Transverse colon (tissue), 4 donors: Measurements from ENCODE around the gene UBE2U. TPM values are rescaled to one million over a fixed set of nuclear protein-coding genes. Genes with fewer than 3 reads are reported as not detected.

Experiments
- DNase-seq: peaks from one replicate; pipeline ENCODE4 v3.0.0-alpha.2; 2019
- H3K27ac ChIP-seq, 4 donors: fragments of 200-600 bp; sonication (generic); 2 replicates each; pipeline ENCODE4 v1.5.1; 2016 to 2018; ENCODE audit warnings: inconsistent platforms in 4 of 4
- H3K27me3 ChIP-seq: fragments of 200-600 bp; sonication (generic); 2 replicates; pipeline ENCODE4 v1.5.1; 2017; ENCODE audit warnings: inconsistent platforms
- H3K36me3 ChIP-seq, 4 donors: fragments of 200-600 bp; sonication (generic); 2 replicates each; pipeline ENCODE4 v1.5.1; 2017 to 2019; ENCODE audit warnings: inconsistent platforms in 4 of 4
- H3K4me1 ChIP-seq, 4 donors: fragments of 200-600 bp; sonication (generic); 2 replicates each; pipeline ENCODE4 v1.5.1; 2017 to 2020; ENCODE audit warnings: inconsistent platforms in 4 of 4
- H3K4me3 ChIP-seq, 4 donors: fragments of 200-600 bp; sonication (generic); 1 replicate in 1 of 4; 2 replicates in 3 of 4; pipeline versions ENCODE4 v1.5.1 to v1.6.1; 2017 to 2019; ENCODE audit warnings: inconsistent platforms in 4 of 4
- H3K9me3 ChIP-seq, 2 donors: fragments of 200-600 bp; sonication (generic); 2 replicates each; pipeline ENCODE4 v1.5.1; 2017 to 2019; ENCODE audit warnings: inconsistent platforms in 2 of 2
- EP300 ChIP-seq: sonication (generic); formaldehyde crosslinking; IDR thresholded peaks from one replicate; pipeline ENCODE4 v1.6.1; 2017; ENCODE audit warnings: antibody characterized with exemption, low read depth
- POLR2A ChIP-seq: fragments of 450-650 bp; IDR thresholded peaks from one replicate; pipeline ENCODE4 v1.6.1; 2016; ENCODE audit warnings: antibody characterized with exemption, mild to moderate bottlenecking, moderate library complexity
- POLR2AphosphoS5 ChIP-seq, 3 donors: sonication (generic); formaldehyde crosslinking; IDR thresholded peaks; one replicate each; pipeline ENCODE4 v1.6.1; 2016; ENCODE audit warnings: antibody characterized with exemption in 3 of 3
- WGBS, 2 donors: methylation state at CpG; one replicate each; pipeline ENCODE4 v1.1.5; 2018; ENCODE audit warnings: low coverage in 1 of 2; 5-methylcytosine and 5-hydroxymethylcytosine counted together
- in situ Hi-C, 4 donors: fragments of 200-750 bp; cut with MboI; loops; one replicate each; pipeline versions ENCODE4 v1.15.0 to v1.15.1; 2017; ENCODE audit warnings: low sequenced_read_pairs in 3 of 4, low pct_ligation_motif_present in 1 of 4, low pct_unique_long_range_greater_than_20kb in 1 of 4
- intact Hi-C: fragments of 100-400 bp; cut with DNase I; formaldehyde crosslinking; loops from one replicate; pipeline ENCODE4 v1.15.1; 2023; ENCODE audit warnings: low total_unique reads
- total RNA-seq, 4 donors: library from RNA; depleted of rRNA; stranded (reverse); fragments of >200 nt; gene quantifications; one replicate each; pipeline ENCODE4 v1.1.0, GENCODE V29; 2016
- TF ChIP-seq, protein P1 (sequence below), 5 experiments: fragments of 200-600 bp in 3 of 5; fragments of 450-650 bp in 2 of 5; sonication (generic) in 3 of 5; IDR thresholded peaks; 1 replicate in 2 of 5; 2 replicates in 3 of 5; pipeline ENCODE4 v1.5.1; 2016 to 2017; ENCODE audit warnings: antibody characterized with exemption in 5 of 5, inconsistent platforms in 3 of 5, mild to moderate bottlenecking in 2 of 5, moderate library complexity in 1 of 5

UBE2U gene
- total RNA-seq, 4 donors from 2014 or later, result not detected

DNA sequence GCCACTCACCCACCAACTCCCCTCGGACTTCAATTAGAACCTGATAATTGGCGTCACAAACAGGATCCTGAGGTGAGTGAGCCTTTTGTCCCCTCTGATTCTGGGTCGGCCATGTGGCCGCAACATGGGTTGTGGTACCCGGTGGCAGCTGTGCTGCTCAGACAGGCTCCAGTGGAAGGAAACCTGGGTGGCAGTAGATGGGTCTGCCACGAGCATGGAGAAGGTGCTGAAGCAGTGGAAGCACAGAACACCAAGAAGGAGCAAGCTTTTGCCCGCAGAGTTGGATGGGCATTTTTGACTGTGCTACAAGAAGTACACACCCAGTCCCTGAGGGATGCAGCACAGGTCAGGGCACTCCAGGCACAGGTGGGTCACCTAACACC lies 16.5 kb upstream of the UBE2U start:
- Histone ChIP-seq H3K27me3 (no peaks in the 10 kb centered on the region), H3K4me1 (peaks cover 0 to 2% (median 0%) of the 10 kb centered on the region in 4 donors), H3K4me3 (no peak overlapping the region), H3K36me3 (no peaks in the 10 kb centered on the region), H3K9me3 (no peaks in the 10 kb centered on the region), H3K27ac (no peak overlapping the region)
- intact Hi-C loops, result no loop called here
- 77 to 79% methylated on average over 2 to 7 of the region's 7 CpGs for WGBS, 2 donors
- in situ Hi-C loops, result no loop called here
- TF ChIP-seq EP300 (no peak), POLR2AphosphoS5 (IDR thresholded peaks at IDR 0.05) (no peak), POLR2A (no peak)
- TF ChIP-seq, protein P1, sequence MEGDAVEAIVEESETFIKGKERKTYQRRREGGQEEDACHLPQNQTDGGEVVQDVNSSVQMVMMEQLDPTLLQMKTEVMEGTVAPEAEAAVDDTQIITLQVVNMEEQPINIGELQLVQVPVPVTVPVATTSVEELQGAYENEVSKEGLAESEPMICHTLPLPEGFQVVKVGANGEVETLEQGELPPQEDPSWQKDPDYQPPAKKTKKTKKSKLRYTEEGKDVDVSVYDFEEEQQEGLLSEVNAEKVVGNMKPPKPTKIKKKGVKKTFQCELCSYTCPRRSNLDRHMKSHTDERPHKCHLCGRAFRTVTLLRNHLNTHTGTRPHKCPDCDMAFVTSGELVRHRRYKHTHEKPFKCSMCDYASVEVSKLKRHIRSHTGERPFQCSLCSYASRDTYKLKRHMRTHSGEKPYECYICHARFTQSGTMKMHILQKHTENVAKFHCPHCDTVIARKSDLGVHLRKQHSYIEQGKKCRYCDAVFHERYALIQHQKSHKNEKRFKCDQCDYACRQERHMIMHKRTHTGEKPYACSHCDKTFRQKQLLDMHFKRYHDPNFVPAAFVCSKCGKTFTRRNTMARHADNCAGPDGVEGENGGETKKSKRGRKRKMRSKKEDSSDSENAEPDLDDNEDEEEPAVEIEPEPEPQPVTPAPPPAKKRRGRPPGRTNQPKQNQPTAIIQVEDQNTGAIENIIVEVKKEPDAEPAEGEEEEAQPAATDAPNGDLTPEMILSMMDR (IDR thresholded peaks at IDR 0.05), result no peak
- DNase-seq, result no peak

DNA sequence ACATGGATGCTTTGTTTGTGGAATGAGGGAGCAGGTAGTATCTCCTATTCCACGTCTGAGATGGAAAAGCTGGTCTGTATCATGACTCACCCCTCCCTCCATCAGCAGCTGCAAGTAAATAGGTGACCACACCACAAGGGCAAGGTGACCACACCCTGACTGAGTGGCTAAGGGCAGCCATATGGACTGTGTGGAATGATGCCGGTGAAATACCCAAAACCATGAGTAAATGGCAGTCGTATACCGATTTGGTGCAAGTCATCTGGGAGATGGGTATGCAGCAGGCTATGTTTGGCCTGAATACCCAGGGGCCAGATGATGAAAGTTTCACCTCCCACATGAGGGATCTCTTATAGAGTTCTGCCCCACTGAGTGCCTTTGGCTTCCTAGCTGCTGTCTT lies 15.8 kb upstream of the UBE2U start:
- no peak for DNase-seq
- H3K36me3 ChIP-seq, result no peaks in the 10 kb centered on the region
- 83% methylated on average over 4 of the region's 4 CpGs; no CpG with 5 or more reads in 1 of the 2 donors for WGBS, 2 donors
- no peak overlapping the region for H3K4me3 ChIP-seq
- intact Hi-C loops, result no loop called here
- no peaks in the 10 kb centered on the region for H3K9me3 ChIP-seq
- no peaks in the 10 kb centered on the region for H3K27me3 ChIP-seq
- TF ChIP-seq EP300 (no peak), POLR2AphosphoS5 (IDR thresholded peaks at IDR 0.05) (no peak), POLR2A (no peak)
- TF ChIP-seq, protein P1 (IDR thresholded peaks at IDR 0.05), result no peak
- H3K4me1 ChIP-seq, result peaks cover 0 to 2% (median 0%) of the 10 kb centered on the region in 4 donors
- H3K27ac ChIP-seq, result no peak overlapping the region
- in situ Hi-C loops, result no loop called here

DNA sequence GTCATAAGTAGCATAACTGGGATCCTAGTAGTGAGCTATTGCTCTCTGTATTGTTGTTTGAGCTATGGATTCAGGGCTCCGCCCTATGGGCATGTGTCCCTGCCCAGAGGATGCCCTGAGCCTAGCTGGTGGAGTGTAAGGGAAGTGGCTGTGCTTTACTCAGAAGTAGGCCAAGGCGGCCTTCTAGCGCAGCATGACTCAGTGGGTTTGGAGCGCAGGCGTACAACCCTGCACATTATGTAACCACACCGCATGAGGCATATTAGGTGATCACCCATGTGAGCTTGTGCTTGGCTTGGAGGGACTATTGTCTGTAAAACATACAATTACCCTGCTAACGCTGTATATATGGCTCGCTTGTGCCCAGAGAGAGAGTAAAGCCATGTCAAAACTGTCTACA lies 11.1 kb upstream of the UBE2U start:
- in situ Hi-C loops, result no loop called here
- no peak for DNase-seq
- Histone ChIP-seq H3K27me3 (no peaks in the 10 kb centered on the region), H3K9me3 (no peaks in the 10 kb centered on the region), H3K36me3 (no peaks in the 10 kb centered on the region), H3K4me3 (no peak overlapping the region), H3K4me1 (no peaks in the 10 kb centered on the region), H3K27ac (no peak overlapping the region)
- TF ChIP-seq POLR2A, result no peak
- TF ChIP-seq, protein P1 (IDR thresholded peaks at IDR 0.05), result no peak
- no peak for TF ChIP-seq POLR2AphosphoS5 (IDR thresholded peaks at IDR 0.05)
- no peak for TF ChIP-seq EP300
- intact Hi-C loops, result no loop called here
- WGBS, 2 donors, result 98 to 100% methylated on average over 2 to 8 of the region's 8 CpGs

- intact Hi-C loops, result no loop called here
- 64 to 67% methylated on average over 8 of the region's 8 CpGs for WGBS, 2 donors
- Histone ChIP-seq H3K4me3 (no peak overlapping the region), H3K4me1 (no peaks in the 10 kb centered on the region), H3K27ac (no peak overlapping the region), H3K36me3 (no peaks in the 10 kb centered on the region), H3K9me3 (no peaks in the 10 kb centered on the region), H3K27me3 (no peaks in the 10 kb centered on the region)
- DNase-seq, result no peak
- TF ChIP-seq POLR2AphosphoS5 (IDR thresholded peaks at IDR 0.05) (no peak), EP300 (no peak), POLR2A (no peak)
- TF ChIP-seq, protein P1 (IDR thresholded peaks at IDR 0.05), result no peak
- in situ Hi-C loops, result no loop called here
Measured at GRCh38 chr1:64194168-64195080, 9.0 kb upstream of the UBE2U start.
